GOT3 (cell line): Measurements from ENCODE around the gene MMADHC.

ENCODE experiments used
- DNase-seq: peaks from one replicate; lab custom pipeline; 2025; ENCODE audit warnings: mixed read lengths; lab: John Stamatoyannopoulos, UW

The MMADHC gene

DNA sequence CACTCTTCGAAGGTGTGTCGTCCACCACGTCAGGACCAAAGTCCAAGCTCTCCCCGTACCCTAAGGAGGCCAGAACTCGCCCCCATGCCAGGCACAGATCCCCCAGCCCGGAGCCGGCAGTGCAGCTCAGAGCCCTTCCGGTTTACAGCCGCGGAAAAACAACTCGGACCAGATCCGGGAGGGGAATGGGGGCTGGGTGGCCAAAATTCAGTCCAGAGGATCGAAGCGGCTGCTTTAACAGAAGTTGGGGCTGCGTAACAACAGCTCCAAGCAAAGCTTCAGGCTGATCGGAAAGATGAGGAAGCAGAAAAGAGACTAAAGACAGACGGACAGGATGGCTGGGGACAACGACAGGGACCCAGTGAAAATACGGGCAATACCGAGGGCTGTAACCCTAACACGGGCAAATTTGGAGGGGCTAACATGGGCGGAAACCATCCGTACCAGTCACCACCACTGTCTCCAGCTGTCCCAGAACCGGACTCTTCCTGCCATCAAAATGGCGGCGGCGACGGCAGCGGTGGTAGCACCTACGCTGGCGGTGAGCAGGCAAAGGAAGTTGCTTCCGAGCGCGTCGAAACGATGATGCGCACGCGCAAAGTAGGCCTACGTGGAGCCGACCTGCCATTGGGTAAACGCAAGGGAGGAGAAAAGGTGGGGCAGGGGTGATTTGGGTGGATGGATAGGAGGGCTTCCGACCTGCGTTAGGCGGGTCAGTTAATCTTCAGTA lies at the start of gene MMADHC:
MMADHC (minus strand) TSS at position 556 of the 730 bp plus-strand sequence. CDS start 678 bp downstream, outside the sequence.
- peak; percentile 59 for DNase-seq

DNA sequence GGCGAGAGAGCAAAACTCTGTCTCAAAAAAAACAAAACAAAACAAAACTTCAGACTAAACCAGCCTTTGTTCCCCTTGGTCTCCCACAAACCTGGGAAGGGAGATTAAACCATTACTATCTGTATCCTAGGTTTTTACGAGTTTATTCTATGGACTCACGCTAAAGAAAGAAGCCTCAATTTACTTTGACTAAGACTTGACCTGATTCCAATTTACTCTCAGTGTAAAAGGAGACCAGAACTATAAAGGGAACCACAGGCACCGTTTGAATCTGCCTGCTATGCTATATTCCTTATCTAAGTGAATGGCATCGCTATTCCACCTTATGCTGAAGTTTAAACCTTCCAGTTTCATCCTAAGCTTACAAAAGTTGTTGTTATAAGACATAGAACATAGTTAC lies 46.5 kb upstream of the MMADHC start:
- DNase-seq: no peak

DNA sequence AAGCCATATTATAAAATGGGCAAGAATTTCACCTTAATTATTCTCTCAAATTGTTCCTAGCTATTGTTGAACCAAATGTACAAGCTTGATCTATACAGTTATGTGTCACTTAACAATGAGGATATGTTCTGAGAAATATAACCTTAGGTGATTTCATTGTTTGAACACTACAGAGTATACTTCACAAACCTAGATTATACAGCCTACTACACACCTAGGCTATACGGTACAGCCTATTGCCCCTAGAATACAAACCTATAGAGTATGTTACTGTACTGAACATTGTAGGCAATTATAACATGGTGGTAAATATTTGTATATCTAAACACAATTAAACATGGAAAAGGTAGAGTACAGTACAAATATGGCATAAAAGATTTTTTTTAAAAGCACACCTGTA lies 42.9 kb upstream of the MMADHC start:
- no peak for DNase-seq

- DNase-seq: no peak
Observed at GRCh38 chr2:149629026-149629425, 41.5 kb upstream of the MMADHC start.

DNA sequence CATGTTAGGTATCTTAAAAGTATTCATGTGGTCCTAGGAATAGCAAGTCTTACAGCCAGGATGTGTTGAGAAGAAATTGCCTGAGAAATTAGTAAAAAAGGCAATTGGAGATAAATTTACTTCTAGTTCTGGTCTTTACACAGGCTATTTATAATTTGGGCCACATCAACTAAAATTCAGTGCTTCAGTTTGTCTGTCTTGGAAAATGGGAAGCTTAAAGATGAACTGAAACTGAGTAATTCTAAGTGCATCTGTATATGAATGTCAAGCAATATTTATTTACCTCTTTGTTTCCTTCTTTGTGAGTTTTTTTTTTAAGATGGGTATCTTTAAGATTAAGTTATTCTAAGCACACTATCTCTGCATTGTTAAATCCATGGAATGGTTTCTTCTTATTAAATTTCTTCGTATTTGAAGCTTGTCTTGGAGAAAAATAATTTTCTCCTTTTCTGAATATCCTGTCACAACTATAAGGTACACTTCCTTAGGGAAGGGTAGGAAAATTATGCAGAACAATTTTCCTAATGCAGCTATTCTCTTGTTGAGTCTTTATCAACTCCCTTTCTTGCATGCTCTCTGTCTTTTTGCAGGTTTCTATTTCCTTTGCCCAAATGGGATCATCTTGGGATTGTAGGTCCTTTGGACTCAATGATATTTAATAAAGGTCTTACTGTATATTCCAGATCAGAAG lies 39.7 kb upstream of the MMADHC start:
- DNase-seq: no peak

DNA sequence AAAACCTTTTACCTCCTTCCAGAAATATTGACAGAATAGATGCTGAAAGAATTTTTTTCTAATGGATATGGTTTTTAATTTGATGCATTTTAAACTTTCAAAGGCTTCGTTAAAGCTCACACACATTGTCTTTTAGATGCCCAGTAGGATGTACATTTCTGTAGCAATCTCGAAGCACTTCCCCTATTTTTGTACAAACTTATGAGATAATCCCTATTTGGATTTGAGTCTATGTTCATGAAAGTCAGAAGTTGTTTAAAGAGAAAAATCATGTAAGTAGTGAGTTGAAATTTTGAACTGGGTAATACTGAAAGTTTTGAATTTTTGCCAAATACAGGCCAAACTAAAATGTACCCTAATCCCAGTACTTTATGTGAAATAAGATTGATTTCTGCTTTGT lies 38.1 kb upstream of the MMADHC start:
- no peak for DNase-seq

DNA sequence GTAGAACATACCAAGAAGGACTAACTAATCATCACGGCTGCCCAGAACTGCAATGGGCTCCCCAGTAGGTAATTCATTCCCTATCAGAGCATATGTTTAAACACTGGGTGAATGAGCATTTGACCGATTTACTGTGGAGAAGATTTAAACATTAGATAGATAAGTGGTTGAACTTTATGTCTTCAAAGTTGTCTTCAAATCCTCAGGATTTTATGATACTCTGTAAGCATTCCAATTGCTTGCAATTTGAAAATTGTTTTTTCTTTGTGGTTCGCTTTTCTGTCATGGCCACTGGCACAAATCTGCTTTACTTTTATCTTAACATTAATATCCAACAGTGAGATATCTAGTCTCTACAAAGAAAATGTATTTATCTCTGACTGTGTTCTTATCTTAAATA lies 37.7 kb upstream of the MMADHC start:
- no peak for DNase-seq

DNA sequence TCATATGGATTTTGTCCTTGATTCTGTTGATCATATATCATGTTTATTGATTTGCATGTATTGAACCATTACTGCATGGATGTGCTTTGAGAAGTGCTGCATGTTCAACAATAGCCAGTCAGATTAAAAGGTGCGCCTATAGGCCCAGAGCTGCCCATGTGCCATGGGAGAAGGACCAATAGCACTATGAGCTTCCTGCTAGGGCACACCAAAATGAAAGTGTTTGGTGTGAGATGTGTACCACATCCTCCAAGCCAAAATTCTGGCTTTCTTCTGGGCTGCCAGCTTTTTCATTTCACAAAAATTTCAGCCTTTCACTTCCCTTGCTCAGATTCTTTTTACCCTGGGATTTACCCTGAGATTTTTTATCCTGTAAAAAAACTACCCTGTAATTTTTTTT lies 34.8 kb upstream of the MMADHC start:
- DNase-seq: no peak

GRCh38 chr2:149617476-149617875 lies 29.9 kb upstream of the MMADHC start:
- no peak for DNase-seq

- no peak for DNase-seq
Observed at GRCh38 chr2:149616681-149617456, 29.3 kb upstream of the MMADHC start.

- no peak for DNase-seq
Observed at GRCh38 chr2:149613704-149614103, 26.1 kb upstream of the MMADHC start.

GRCh38 chr2:149612122-149612521 lies 24.5 kb upstream of the MMADHC start:
- DNase-seq: no peak

DNA sequence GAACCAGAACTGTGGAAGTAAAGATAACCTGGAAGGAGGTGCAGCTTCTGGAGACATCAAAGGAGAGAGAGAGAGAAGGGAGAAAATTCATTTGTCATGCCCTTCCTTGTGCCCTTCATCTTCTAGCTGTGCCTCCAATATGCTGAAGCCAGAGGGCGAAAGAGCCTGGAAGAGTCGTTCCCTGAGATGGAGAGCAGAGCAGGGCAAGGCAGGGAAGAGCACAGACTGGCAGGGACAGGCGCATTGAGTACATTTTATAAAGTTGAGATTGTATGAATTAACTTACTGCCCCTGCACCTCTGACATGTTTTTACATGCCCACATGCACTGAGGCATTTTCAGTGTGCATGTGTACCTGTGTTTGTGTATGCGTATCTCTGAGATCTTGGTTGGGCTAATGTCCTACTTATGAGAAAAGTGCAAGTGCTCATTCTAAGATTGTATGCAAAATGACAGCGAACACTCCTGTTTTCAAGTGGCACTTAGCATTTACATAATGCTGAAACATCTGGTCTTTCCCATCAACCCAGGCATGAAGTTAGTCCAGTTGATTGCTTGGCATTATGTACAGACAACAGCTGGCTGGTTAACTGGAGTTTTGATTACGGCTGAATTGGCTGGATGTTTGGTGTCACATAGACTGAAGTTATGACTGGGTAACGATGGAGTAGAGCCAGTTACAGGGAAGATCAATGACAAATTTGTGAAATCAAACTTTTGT lies 23.7 kb upstream of the MMADHC start:
- no peak for DNase-seq

DNA sequence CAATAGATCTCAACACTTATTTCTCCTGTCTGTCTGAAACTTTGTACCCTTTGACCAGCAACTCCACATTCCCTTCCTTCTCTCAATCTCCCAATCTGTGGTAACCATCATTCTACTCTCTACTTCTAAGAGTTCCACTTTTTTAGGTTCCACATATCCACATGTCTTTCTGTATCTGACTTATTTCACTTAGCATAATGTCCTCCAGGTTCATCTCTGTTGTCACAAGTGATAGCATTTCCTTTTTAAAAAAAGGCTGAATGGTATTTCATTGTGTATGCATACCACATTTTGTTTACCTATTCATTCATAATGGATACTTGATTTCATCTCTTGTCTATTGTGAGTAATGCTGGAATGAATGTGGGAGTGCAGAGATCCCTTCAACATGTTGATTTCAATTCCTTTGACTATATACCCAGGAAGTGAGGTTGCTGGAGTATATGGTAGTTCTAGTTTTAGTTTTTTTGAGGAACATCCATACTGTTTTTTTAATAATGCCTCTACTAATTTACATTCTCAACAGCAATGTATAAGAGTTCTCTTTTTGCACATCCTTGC lies 18.8 kb upstream of the MMADHC start:
- DNase-seq: no peak

- DNase-seq: no peak
Observed at GRCh38 chr2:149603248-149603647, 15.7 kb upstream of the MMADHC start.

DNA sequence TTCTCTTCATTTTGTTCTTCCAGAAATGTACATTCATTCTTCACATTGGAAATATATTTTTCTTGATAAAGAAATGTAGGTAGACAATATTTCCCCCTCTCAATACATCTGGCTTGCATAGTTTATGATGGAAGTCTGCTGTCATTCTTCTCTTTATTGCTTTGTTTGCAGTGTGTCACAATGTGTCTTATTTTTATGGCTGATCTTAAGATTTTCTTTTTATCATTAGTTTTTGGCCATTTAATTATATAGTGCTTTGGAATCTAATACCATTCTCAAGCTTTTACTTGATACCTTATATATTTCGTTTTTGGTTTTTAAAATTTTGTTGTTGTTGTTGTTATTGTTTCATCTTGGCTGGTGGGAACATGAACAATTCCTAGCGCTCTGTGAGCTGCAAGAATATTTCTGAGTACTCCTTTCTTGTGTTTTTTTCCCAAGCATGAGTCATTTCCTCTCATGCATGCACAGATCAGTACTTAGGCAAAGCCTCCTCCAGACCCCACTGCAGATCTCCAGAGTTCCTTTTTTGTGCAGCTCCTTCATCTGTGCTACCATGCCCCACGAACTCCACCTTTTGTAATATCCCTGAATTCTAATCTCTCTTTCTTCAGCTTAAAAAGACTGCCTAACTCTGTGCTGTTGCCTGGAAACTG lies 13.7 kb upstream of the MMADHC start:
- no peak for DNase-seq

GRCh38 chr2:149597668-149598326 lies 10.2 kb upstream of the MMADHC start:
- peak; percentile 8 for DNase-seq

DNA sequence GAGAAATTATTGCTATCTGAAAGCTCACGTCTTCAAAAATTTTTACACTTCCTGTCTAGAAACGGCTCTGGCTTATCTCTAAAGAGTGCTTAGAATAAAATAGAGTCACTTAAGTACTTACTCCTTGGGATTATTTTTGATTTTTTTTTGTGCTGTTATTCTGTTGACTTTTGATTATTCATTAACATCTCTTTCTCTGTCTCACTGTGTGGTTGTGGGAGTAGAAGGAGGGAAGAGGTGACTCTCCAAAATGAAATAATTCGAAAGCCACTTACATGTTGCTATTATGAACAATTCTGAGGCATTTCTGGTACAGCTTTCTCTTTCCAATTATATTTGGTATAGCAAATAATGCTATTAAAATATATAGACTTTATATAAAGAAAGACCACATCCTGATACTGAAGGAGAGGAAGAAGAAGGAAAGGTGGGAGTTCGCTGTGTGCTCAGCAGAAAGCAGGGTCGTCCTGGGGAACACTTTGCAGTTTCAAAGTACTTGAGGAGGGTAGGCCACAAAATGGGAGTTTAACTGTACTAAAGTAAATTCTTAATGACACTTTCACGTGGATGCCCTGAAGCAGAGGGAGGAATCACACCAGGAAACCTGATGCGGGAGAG lies 9.6 kb upstream of the MMADHC start:
- DNase-seq: no peak

DNA sequence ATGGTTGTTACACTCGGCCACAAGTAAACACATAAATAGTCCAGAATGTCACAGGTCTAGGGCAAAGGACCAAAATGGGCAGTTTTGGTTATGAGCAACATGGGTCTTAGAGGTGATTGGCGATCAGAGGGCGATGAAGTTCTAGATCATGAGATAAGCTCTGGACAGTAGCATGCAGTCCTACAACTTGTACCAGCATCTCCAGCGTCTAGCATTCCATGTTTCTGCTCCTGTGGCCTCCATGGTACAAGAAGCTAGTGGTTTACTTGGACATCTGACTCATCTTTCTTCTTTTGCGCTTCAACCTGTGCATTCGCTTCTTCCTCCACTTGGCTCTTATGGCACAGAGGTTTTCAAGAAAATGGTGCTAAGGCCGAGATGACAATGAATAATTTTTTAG lies 8.9 kb upstream of the MMADHC start:
- no peak for DNase-seq
